HTERT RPE-1 (cell line): ENCODE data around the gene GOLGA8N.
"Not testable (repeated sequence)": the region's sequence is repeated elsewhere in the genome, so short reads cannot be mapped to it uniquely, and the experiment has no call there.

Experiments
- in situ Hi-C: fragments of 300-500 bp; cut with MboI; formaldehyde crosslinking; loops from 4 replicates; pipeline ENCODE4 v1.14.3; 2020; ENCODE audit warnings: low sequenced_read_pairs

Gene GOLGA8N

DNA sequence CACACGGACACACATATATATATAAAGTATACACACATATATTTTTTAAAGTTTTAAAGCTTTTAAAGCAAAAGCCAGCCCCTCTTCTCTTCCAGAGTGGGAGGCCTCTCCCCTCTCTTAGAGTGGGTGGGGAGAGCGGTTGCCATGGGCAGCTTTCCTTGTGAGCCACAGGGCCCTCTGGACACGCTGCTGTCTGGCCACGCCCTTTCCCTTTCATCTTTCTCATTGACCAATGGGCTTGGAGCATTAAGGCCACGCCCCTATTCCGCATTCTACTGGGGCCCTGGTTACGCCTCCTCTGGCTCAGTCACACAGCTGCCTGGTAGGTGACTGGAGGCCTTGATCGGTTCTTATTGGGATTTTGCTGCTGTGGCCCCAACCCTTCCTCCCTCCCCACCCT, at the start of gene GOLGA8N:
GOLGA8N (plus strand) TSS at position 306 of the 400 bp plus-strand sequence.
- in situ Hi-C loops: not testable (repeated sequence)

DNA sequence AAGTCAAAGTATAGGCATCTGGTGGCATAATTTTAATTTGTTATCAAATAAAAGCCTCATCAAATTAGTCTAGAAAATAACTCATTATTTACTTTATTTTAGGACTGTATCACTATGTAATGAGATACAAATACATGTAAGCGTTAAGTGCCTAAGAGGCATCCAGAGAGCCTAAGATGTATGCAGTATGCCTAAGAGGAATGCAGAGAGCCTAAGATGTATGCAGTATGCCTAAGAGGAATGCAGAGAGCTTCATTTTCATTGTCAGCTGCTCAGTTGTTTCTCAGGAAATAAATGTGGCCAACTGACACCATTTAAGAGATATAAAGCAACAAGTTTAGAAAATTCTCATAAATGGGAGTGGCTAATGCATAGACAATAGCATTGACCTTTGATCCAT, 49.8 kb upstream of the GOLGA8N start:
- in situ Hi-C loops: not testable (repeated sequence)

DNA sequence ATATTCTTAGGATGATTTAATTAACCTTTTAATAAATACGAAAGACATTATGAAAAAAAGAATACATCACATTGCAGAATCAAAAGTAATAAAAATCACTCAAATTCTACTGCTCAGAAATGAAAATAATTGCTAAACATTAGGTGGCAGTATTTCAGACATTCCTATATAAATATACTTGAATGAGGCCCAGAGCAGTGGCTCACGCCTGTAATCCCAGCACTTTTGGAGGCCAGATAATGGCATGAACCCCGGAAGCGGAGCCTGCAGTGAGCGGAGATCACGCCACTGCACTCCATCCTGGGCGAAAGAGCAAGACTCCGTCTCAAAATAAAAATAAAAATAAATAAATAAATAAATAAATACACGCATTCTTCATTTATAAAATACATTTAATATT, 48.1 kb upstream of the GOLGA8N start:
- in situ Hi-C loops: not testable (repeated sequence)

DNA sequence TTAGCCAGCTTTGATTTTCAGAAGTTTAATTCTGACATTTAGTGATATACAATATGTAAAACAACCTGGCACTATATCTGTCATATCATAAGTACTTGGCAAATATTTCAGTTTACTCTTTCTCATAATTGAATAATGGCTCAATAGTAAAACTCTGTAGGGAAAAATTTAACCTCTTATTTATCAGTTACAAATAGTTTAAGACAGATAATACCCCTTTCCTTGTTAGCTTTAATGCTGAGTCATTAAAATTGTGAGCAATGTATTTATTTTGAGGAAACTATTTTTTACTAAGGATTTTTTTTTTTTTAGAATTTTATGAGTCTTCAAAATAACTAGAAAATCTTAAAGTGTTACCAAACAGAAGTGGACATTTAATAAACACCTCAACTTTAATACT, 38.7 kb upstream of the GOLGA8N start:
- in situ Hi-C loops: not testable (repeated sequence)

DNA sequence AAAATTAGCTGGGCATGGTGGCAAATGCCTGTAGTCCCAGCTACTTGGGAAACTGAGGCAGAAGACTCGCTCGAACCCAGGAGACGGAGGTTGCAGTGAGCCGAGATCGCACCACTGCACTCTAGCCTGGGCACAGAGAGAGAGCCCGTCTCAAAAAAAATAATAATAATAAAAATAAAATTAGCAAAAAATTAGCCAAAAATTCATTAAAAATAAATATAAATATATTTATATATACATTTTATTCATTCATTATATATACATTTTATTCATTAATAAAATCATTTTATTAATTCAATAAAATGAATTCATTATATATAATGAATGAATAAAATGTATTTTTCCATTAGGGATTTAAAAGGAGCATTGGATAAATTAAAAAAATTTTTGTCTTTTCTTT, 31.1 kb upstream of the GOLGA8N start:
- in situ Hi-C loops: not testable (repeated sequence)

DNA sequence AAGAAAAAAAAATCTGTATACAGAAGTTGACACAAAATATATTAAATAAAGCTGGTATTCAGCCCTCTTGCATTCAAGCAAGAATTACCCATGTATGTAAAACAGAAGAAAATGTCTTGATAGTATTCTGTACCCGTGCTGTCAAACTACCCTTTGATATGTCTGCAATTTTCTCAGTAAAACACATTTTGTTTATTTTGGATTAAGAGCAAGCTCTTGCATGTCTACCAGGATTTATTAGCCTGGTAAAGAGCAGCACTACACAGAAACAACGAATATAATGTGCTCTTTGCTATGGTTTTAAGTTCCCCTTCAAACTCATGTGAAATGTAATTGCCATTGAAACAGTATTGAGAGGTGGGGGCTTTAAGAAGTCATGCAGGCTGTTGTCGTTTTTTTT, 24.3 kb upstream of the GOLGA8N start:
- in situ Hi-C loops: not testable (repeated sequence)

DNA sequence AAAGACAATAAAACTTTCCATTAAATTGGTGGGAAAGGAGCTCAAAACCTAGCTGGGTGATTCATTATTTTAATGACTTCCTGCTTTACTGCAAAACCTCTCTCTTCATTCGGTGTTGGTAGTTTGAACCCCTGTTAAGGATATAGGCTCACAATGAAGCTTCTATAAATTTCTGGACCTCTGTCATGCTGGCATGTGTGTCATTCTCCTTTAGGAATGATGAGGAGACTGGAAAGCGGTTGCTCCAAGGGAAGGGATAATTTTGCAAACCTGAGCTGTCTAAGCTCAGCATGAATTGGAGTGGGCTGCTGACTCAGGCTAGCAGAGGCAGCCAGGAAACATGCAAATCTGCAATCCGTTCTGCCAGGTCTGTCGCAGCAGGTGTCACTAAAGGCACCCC, 14.8 kb upstream of the GOLGA8N start:
- in situ Hi-C loops: not testable (repeated sequence)

DNA sequence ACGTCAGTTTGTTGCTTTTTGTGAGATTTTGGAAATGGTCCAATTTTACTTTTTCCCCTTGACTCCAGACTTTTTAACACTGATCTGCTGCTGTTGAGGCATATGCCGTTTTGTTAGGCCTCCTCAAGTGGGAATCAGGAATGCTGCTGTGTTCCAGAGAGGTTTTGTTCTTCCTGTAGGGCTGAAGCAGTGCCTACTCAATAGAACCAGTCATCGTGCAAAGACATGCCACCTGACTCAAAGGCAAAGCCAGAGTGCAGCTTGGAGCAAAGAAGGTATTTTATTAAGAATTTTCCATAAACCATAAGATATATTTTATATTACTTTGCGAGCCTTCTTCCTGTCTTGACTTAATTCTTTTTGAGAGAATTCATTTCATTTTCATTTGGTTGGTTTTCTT, 7.4 kb upstream of the GOLGA8N start:
- in situ Hi-C loops: not testable (repeated sequence)

DNA sequence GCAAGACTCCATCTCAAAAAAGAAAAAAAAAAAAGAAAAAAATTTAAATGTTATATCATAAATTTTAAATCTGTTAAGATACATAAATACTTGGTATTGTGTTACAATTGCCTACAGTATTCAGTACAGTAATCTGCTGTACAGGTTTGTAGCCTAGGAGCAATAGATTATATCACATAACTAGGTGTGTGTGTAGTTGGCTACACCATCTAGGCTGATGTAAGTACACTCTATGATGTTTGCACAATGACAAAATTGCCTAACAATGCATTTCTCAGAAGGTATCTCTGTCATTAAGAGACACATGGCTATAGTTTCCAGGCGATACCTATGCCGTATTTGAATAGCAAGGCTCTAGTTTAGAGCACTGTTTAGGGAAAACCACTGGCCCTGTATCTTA, 16.3 kb downstream of the GOLGA8N start:
- in situ Hi-C loops: not testable (repeated sequence)

DNA sequence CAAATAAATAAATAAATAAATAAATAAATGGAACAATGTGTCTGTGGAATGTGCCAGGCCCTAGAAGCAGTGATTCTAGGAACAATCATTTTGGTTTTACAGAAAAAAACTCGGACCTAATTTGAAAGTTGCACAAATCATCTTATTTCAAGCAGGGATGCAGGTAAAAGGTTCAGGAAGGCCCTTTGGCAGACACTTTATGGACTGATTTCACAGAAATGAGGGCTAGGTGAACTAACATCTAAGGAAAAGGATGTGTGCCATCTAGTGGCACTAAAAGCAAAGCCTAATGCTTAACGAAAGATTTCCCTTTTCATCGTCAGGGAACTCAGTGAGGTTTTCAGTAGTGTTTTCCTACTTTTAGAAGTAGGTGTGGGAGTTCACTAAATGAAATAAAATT, 17.5 kb downstream of the GOLGA8N start:
- in situ Hi-C loops: not testable (repeated sequence)

DNA sequence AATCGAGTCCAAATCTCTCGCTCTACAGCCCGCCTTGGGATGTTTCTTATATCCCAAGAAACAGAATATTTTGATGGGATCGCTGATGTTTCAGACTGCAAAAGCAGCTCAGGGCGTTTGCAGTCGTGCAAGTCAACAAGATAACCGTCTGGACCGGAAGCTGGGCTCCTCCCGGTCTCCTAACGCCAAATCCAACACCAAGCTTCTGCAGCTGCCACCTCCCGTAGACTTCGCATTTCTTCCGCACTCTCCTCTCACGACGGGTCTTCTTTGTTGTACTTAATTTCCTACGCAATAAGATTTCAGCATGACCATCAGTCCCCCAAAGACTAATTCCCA, 21.4 kb downstream of the GOLGA8N start:
- in situ Hi-C loops: not testable (repeated sequence)

DNA sequence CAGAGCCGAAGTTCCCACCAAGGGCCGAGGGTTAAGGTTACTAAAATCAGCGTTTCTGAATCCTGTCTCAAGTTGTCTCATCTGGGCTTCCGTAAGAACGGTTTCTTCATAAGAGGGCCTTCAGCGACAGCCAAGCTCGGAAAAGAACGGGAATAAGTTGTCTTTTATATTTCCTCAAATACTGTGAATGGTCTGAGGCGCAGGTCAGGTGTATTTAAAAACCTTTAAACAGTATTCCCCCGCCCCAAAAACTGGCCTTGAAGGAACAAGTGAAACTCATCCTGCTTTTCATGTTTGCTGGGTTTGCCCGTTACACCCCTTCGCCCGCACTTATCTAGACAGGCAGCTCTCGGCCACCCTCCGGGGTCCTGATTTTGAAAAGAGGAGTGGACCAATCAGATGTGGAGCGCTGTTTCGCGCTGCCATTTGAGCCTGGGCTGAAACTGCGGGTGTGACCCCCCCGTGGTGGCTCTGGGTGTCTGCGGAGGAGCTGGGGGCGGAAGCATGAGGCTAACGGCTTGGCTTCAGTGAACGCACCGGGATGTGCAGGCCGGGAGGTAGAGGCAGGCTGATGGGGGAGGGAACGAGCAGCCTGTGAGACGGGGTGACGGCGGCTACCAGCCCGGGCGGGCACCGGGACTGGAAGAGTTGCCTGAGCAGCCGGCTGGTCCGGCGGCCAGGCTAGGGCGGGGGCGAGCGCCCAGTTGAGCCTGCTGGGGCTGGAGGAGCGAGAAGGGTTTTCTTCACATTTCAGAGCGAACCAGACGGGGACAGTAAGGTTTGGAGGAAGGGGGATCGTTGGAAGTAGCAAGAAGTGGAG, 22.0 kb downstream of the GOLGA8N start, which contains the start of gene ARHGAP11A:
ARHGAP11A (plus strand) TSS at position 454 of the 820 bp plus-strand sequence. CDS start 708 bp downstream, outside the sequence.
- in situ Hi-C loops: not testable (repeated sequence)

DNA sequence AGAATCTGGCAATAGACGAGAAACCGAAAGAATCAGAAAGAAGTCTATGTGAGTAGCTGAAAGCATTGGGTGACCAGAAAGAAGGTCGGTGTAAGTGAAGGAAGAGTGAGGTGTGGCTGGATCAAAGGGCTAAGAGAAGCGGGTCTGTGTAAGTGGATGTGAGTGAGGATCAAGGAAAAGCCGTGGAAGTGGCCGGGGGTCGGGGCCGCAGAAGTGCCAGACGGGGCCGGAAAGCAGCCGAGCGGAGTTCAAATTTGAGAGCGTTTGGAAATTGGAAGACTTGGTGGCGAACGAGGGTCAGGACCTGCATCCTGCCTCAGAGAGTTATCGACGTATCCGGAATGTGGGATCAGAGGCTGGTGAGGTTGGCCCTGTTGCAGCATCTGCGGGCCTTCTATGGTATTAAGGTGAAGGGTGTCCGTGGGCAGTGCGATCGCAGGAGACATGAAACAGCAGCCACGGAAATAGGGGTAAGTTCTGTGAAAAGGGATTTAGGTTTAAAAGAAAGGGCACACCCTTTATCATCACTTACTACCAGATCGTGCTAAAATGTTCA, 22.7 kb downstream of the GOLGA8N start:
- in situ Hi-C loops: not testable (repeated sequence)

DNA sequence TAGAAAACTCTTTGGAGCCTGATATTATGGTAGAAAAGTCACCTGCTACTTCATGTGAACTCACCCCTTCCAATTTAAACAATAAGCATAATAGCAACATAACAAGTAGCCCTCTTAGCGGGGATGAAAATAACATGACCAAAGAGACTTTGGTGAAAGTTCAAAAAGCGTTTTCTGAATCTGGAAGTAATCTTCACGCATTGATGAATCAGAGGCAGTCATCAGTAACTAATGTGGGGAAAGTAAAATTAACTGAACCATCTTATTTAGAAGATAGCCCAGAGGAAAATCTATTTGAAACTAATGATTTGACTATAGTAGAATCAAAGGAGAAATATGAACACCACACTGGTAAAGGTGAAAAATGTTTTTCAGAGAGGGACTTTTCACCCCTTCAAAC, 43.2 kb downstream of the GOLGA8N start:
- in situ Hi-C loops: no loop called here

DNA sequence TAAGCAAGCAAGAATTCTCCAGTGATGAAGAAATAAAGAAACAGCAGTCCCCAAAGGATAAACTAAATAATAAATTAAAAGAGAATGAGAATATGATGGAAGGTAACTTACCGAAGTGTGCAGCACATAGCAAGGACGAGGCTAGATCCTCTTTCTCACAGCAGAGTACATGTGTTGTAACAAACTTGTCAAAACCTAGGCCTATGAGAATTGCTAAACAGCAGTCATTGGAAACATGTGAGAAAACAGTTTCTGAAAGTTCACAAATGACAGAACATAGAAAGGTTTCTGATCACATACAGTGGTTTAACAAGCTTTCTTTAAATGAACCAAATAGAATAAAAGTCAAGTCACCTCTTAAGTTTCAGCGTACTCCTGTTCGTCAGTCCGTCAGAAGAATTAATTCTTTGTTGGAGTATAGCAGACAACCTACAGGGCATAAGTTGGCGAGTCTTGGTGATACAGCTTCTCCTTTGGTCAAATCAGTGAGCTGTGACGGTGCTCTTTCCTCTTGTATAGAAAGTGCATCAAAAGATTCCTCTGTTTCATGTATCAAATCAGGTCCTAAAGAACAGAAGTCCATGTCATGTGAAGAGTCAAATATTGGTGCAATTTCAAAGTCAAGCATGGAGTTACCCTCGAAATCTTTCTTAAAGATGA, 43.8 kb downstream of the GOLGA8N start:
- in situ Hi-C loops: no loop called here

DNA sequence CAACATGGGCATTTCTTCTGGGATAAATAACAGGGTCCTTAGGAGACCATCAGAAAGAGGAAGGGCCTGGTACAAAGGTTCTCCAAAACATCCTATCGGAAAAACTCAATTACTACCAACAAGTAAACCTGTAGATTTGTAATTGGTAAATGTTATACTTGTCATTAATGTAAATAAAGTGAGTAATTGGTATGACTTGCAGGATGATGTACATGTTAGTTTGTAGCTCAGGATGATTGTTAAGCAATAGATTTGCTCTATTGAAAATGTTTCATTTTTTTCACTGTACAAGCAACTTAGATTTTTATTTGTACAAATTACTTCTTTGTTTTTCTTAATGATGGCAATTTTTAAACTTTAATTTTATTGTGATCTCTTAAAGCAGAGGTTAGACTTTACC, 44.4 kb downstream of the GOLGA8N start:
- in situ Hi-C loops: no loop called here

DNA sequence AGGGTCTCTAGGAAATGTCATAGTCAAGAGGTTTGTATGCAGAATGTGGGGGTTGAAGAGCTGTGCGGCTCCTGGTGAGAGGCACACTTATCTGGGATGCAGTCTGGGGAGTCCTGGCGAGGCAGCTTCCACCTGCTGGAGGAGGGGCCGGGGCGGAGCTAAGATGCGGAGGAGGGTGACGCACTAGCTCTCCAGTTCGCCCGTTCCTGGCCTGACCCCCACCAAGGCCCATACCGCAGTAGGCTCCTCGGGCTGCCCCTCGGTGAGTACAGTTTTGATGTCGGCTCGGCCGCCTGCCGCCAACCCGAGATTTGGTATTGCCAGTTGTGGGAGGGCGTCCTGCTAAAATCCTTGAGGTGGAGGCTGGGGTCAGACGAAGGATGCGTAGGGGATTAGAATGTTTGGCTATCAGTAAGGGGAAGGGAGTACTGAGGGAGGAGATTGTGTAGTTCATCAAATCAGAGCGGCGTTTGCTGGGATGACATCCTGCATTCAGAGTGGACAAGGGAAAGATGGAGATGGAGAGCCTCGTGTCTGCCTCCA, 48.3 kb downstream of the GOLGA8N start, which contains the start of gene SCG5:
SCG5 (plus strand) TSS at position 194 of the 543 bp plus-strand sequence. CDS start 1,883 bp downstream, outside the sequence.
- in situ Hi-C loops: no loop called here

DNA sequence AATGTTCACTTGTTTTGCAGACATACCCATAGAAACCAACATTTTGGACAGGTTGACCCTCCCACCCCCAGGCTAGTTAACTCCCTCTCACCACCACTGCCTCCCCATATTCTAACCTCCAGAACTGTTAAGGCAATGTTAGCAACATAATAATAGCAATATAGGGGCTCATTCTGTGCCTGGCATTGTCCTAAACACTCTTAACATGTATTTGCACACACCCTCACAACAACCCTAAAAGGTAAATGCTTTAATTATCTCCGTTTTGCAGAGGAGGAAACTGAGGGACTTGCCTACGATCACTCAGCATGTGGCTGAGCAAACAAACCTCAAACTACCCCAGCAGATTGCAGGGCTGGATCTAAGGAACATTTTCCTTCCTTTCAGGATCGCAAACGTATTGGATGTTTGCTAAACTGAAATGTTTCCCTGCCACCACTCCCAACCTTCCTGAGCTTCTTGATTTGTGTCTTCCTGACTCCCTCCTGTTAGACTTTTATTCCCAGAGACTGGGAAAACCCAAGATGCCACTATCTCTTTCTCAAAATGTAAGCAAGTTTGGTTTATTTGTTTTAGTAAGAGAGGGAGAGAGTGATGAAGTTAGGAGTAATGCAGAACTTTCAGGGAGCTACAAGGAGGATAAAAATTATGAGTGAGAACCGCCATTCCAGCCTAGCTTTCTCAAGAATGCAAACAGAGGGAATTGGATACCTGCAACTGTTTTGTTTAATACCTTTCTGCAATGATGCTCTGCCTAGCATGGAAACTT, 49.6 kb downstream of the GOLGA8N start:
- in situ Hi-C loops: no loop called here

DNA sequence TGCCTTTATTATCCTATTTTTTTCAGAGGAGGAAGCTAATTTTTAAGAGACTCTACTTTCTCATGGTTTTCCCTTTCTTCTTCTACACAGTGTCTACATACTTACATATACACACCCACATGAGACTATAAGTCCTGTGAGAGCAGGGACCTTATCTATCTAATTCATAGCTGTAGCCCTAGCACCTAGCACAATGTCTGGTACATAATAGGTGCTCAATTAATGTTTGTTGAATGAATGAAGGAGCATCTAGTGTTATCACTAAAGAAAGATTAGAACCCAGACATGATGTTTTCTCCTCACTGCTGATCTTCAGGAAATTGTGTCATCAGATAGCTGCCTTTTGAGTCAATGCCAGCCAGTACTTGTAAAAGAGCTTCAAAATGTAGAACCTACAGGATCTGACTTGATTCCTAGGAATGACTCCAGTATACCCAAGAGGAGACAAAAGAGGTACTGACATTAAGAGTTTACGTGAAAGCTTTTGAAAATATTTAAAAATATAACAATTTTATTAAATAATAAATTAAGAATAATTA, 50.7 kb downstream of the GOLGA8N start:
- in situ Hi-C loops: no loop called here

DNA sequence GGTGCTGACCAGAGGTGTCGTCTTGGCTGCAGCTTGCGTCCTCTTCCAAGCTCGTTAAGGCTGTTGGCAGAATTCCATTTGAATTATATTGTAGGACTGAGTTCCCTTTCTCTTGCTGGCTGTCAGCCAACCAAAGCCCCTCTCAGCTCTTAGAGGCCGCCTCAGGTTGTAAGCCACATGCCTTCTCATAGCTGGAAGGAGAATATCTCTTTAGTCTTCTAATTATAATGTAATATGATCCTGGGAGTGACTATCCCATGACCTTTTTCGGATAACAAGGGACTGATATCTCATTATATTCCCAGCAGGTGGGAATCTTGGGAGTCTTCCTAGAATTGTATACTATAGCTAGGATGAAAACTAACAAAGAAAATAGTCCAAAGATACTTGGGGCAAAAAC, 53.0 kb downstream of the GOLGA8N start:
- in situ Hi-C loops: no loop called here

DNA sequence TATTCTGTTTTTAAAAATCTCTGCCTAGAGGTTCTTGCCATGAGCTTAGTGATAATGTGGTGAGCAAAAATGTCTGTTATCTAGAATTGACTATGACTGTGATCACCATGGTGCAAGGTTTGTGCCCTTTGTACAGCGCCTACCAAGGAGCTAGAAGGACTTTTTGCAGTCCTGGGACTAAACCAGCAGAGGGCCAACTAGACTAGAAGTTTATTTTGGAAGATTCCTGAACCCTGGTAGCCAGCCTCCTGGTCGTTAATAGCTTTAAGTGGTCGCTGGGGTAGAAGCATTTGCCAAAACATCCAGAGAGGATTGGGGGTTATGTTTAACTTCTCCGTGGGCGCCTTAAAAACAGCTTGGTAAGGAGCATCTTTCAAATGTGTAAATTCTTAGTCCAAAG, 56.1 kb downstream of the GOLGA8N start:
- in situ Hi-C loops: no loop called here
